HG02623 (cell line): Measurements from ENCODE around the gene C4orf36.

ENCODE experiments used
- ATAC-seq: cut with Tn5 transposase; IDR thresholded peaks from one replicate; pipeline ENCODE4 v1.9.1; 2021; ENCODE audit warnings: moderate library complexity; ENCODE audit not compliant: unreplicated experiment

Gene C4orf36

DNA sequence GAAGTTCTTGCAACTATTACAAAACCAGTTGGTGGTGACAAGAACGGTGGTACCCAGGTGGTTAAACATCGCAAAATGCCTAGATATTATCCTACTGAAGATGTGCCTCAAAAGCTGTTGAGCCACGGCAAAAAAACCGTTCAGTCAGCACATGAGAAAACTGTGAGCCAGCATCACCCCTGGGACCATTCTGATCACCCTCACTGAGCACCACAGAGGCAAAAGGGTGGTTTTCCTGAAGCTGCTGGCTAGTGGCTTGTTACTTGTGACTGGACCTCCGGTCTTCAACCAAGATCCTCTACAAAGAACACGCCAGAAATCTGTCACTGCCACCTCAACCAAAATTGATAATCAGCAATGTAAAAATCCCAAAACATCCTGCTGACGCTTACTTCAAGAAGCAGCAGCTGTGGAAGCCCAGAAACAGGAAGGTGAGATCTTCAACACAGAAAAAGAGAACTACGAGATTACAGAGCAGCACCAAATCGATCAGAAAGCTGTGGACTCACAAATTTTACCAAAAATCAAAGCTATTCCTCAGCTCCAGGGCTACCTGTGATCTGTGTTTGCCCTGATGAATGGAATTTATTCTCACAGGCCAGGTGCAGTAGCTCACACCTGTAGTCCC, 21.7 kb downstream of the C4orf36 start:
- ATAC-seq, result no peak

DNA sequence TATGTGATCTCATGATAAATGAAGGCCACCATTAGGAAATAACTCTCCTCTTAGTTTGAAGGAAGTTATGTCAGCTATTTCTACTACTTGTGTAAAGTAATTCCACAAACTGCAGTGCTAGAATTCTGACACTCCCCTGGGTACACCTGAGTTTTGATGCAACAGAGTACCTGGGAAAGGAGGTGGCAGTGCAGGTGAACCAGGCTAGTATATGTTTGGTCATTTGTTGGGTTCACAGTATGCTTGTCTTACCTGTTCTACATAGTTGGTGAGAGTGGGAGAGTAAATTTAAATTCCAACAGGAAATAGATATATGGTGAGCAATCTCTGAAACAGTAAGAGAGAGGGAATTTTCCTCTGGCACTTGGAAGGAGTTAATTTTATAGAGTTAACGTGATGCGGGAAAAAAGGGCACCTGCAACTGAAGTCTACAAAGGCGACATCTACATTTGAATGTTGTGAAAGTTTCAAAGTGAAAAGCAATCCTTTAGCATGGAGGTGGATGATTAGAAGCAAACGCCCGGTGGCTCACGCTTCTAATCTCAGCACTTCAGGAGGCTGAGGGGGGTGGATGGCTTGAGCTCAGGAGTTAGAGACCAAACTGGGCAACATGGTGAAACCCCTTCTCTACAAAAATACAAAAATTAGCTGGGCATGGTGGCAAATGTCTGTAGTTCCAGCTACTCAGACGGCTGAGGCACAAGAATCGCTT, 34.7 kb downstream of the C4orf36 start:
- no peak for ATAC-seq

DNA sequence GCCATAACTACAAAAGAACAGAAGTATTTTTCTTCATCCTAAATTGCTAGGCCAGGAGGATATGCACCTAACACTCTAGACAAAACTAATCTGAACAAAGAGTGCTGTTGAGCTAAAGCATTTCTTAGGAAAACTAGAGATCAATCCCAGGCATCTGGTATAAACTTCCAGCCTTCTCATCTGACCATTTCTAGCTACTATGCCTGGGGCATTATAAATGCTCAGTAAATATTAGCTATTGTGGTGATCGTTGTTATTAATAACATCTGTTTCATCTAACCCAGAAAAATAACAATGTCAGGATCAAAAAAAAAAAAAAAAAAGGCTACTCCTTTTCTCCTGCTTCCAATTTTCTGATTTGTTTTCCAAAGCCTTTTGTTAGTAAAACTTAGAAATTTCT, 35.3 kb downstream of the C4orf36 start:
- ATAC-seq, result no peak

DNA sequence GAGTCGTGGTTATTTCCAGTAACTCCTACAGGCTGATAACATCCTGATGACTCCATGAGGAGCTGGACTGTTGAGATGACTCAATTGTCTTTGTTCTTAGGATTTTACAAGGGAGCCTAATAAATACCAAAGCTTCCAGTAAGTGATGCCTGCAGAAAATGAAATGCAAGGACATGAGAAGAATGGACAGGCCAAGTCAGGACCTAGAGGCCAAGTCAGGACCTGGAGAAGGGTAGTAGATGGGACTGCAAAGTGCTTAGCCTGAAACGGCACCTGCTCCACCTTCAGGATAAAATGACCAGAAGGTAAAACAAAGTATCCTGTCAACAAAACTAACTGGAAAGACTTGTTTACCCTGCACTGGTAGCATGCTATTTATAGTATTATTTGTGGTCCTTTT, 36.6 kb downstream of the C4orf36 start:
- no peak for ATAC-seq

DNA sequence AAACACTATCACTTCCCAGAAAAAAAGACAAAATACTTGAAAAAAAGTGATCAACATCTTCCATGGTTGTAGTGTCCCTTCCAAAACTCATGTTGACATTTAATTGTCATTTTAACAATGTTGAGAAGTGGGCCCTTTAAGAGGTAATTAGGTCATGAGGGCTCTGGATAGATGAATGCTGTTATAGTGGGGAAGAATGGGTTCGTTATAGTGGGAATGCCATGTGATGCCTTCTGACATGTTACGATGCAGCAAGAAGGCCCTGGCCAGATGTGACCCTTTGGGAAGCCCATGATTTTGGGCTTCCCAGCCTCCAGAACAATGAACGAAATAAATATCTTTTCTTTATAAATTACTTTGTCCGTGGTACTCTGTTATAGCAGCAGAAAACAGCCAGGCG, 39.0 kb downstream of the C4orf36 start:
- ATAC-seq, result no peak

DNA sequence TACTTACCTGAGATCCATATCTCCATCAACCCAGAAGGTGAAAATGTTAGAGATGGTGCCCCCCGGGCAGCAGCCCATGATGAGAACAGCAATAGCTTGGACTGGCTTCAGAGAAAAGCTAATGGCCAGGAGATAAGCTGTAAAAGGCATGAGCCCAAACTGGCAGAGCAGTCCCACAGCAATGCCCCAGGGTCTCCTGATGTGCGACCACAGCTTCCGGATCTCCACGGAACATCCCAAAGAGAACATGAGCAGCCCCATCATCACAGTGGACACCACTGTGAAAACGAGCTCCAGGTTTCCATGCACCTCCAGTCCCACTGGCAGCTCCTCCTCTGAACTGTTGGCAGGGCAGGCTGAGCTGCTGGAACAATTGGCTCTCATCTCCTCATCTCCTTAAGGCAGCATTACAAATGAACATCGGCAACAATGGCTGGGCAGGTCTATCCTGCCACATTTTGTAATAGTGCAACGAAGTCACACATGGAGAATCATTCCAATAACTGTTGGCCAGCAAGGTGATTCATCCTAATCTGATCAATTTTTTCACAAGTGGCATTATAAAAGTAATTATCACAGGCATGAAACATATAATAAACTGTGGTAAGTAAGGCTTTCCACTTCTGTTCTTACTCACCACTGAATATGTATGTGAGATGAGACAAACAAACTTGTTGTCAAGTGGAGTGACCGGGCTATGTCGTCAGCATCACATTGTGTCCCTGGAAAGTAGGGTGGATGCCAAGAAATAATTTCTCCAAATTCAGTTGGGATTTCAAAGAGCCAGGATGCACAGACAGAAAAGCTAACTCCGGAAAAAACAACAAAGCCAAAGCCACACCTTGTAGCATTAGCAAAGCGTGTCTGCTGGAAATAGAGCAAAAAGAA, 43.2 kb downstream of the C4orf36 start, which contains the start of gene SLC10A6:
SLC10A6 (minus strand) TSS at position 653 of the 888 bp plus-strand sequence; CDS start at position 384, 269 bp downstream.
- no peak for ATAC-seq

DNA sequence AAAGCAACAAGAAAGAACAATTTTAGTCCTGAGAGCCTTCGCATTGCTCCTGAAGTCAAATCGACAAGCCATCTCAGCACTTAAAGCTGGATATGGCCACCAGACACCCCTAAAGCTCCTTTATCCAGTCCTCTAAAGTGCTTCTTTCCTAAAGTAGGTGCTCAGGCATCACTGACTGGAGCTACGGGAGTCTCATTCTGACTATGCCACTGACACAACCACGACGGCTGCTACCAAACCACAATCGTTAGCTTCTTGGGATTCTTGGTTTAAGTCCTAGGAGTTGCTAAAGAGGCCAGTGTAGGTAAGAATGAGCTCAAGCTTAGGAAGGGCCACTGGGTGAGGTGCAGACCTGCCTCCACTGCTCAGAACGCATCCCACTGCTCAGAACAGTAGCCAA, 44.1 kb downstream of the C4orf36 start:
- no peak for ATAC-seq

DNA sequence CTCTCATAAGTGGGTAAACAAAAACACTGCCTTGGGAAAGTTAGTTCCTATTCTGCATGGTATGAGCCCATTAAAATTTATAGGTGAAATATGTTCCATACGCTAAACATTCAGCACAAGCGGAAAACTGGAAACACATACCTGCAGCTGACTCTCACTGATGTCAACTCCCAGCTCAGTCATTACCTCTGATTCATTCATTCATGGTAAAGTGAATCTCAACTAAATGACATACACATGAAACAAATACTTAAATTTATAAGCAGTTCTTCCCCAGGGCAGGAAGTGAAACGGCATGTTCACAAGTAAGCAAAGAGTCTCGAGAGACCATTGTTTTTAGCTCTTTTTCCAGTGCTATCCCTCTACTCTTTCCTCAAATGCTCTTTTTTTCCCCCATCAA, 44.7 kb downstream of the C4orf36 start:
- ATAC-seq, result no peak

DNA sequence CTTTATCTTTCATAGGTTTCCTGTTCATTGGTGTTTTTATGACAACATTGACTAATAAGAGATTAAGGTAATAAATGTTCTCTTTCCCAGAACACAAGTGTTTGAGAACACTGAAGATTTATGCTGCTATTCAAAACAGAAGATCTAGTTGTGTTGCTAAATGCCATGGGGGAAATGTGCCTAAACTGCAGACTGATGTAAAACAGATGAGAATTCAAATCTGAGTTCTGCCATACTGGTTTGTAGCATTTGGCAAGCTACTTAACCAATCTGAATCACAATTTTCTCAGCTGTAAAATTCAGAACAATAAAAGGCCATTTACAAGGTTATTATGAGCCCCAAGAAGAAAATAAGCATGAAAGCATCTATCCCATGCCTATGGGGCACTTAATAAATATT, 45.3 kb downstream of the C4orf36 start:
- ATAC-seq, result no peak

DNA sequence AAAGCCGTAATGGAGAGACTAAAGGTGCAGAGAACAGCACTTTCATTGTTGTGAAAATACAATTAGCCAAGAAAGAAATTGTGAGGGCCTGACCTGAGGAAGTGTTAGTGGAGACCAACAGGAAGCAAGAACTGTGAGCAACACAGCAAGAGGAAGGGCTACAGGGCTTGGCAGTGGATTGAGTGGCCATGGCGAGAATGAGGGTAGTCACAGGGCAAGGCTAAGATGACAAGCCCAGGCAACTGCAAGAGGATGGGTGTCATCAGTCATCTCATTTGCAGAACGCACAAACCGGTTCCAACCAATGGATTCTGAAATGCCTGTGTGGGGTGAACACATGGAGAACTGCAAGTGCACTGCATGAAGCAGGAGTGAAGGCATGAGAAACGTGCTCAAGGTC, 46.6 kb downstream of the C4orf36 start:
- ATAC-seq, result no peak

DNA sequence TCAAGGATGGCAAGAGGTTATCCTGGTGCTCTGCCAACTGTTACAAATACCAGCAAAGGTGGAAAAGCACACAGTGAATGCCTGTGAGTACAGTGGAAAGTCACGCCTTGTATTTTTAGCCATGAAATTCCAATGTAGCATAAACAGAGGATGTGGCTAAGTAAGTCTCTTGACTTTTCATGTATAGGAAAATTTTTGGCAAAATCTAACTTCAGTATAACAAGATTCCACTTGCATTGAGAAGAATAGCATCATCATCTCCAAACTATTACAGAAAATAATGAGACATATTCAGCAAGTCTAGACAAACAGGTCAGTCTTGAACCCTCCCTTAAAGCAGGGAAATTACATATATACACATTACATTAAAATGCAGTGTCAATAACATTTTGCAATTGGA, 50.9 kb downstream of the C4orf36 start:
- ATAC-seq, result no peak

DNA sequence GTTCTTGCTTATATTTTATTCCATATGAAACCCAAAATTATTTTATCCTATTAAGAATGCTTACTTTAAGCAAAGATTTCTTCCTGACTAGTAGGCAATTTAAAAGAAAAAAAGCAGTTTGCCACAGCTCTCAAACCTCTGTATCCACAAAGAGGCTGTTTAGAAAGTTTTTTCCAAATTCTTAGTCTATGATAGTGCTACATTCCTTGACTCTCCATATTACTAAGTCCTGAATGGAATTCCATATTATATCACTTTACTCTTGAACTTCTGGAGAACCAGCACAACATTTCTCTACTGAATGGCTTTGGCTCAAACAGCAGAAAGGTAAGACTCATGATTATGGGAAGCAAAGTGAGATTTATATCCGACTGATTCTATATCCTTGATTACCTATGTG, 51.4 kb downstream of the C4orf36 start:
- no peak for ATAC-seq

DNA sequence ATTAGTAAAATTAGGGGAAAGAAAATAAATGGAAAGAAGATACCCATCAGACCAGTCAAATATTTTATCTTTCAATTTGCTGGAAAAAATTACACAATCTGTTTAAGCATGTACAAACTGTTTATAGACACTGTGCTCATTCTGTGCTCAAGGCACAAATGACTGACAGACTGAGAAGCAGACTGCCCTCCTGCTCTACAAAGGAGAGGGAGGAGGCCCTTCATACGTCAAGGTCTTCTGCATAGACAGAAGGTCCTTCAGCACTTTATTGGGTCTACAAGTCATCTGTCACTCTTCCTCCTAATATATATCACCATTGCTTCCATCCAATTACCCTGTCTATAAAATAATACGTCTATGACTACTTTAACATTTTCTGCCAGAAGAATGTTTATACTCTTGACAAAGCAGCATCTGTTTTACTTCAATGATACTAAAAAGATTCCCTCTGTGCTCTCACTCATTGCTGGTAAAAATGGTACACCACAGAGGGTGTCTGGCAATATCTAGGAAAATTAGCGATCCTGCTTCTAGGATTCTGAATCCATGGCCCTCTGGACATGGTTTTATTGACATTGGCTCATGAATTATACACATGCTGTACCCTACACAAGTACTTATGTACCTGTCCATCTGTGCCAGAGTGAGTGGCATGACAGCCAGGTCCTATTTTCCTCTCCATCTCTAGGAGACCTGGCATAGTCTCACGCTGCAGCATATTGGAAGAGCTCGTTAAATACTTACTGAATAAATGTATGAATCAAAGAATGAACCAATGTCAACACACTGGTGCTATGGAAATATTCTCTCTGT, 54.3 kb downstream of the C4orf36 start:
- ATAC-seq, result no peak

DNA sequence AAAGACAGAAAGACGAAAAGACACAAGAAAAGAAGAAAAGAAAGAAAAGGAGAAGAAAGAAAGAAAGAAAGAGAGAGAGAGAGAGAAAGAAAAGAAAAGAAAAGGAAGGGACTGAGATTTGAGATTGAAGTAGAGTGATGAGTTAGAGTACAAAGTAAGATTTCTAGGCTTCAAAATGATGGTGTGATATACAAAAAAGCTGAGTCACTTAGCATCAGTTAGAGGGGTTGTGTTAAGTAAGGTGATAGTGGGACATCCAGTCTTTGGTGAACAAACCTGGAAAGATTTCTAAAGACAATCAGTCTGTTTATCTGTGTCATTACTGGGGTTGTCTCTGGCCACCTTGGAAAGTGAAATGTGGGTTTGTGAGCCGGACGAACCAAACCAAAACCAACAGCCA, 56.5 kb downstream of the C4orf36 start:
- ATAC-seq, result no peak

DNA sequence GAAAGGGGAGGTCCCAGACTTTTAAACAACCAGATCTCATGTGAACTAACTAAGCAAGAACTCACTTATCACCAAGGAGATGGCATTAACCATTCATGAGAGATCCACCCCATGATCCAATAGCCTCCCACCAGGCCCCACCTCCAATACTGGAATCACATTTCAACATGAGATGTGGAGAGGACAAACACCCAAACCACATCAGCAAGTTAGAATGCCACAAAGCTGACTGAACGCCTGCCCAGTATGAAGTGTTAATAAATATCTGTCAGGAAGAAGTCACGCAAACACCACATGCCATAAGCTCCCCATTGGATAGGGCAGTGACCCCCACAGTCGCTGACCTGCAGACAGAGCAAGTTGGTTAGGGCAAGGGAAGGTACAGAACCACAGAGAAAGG, 57.3 kb downstream of the C4orf36 start:
- no peak for ATAC-seq

DNA sequence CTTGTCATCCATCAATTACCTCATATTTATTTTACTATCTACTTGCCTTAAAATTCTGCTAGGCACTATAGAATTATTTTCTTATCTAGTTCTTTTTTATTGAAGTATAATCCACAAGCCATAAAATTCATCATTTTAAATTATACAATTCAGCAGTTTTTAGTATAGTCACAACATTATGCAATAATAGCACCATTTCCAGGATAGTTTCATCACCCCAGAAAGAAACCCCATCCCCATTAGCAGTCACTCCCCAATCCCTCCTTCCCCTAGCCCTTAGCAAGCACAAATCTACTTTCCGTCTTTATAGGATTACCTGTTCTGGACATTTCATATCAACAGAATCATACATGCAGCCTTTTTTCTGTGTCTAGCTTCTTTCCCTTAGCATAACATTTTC, 58.6 kb downstream of the C4orf36 start:
- no peak for ATAC-seq

DNA sequence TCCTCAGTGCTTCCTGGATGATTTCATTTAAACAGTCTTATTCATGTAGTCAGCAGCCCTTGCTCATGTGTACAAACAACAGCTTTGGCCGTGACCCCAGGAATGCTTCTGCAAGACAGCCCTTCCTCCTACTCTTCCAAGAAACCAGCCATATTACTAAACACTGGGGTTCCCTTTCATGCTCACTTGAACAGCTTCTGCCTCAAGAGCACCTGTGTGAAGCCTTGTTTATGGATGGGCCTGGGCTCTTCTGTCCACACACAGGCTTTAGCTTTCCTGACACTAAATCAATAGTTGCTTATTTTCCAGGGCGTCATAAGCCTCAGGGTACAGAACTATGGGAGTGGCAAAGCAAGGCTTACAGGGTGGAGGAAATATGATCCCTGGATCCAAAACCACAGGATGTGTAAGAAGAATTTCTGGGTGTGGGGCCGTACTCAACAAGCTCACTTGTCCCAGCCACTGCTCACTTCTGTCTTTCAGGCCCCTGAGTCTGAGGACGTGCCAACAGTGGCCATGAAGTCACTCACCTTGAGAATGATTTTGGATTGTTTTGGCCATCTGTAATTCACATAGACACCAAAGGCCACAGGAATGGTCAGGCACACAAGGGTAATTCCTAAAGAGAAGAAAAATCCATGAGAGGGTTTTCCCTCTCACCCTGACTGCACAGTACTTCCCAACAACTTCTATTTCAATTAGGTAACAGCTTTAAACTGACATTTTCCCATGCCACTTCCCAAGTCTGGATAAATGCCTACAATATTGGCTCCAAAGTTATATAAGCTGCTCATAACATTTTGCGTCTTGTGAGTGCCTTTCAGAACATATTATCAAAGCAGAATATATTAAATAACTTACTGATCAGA, 60.7 kb downstream of the C4orf36 start:
- ATAC-seq, result no peak
